ENCODE data around the gene AKT1. TPM values are rescaled to one million over a fixed set of nuclear protein-coding genes. Genes with fewer than 3 reads are reported as not detected.

Gene AKT1
- total and polyA plus RNA-seq, 2 of the 13 experiments (the other 11 are each of a cell fraction or from before 2014, with no cell fraction given): 96.2 to 116 TPM

- TF ChIP-seq TRIM22 (IDR thresholded peaks at IDR 0.05) (no peak), MLX (CRISPR knock-in tag; IDR thresholded peaks at IDR 0.05) (peak; percentile 93), RARG (CRISPR knock-in tag; IDR thresholded peaks at IDR 0.05; ENCODE audit: low read depth) (no peak), HDAC6 (IDR thresholded peaks at IDR 0.05; ENCODE audit: low read depth, low read length) (no peak), SRSF4 (IDR thresholded peaks at IDR 0.05; ENCODE audit: low read depth, low read length, poor library complexity, severe bottlenecking) (no peak), SNAPC2 (CRISPR knock-in tag; IDR thresholded peaks at IDR 0.05) (no peak), ZNF282 (IDR thresholded peaks at IDR 0.05; ENCODE audit: partially characterized antibody) (no peak), ELF4 (CRISPR knock-in tag; IDR thresholded peaks at IDR 0.05; ENCODE audit: borderline replicate concordance) (peak; percentile 79; the same call in 1 of the 2 replicates), NFRKB (IDR thresholded peaks at IDR 0.05) (no peak), ARID5B (CRISPR knock-in tag; IDR thresholded peaks at IDR 0.05) (peak; percentile 90), ZBTB1 (CRISPR knock-in tag; IDR thresholded peaks at IDR 0.05; ENCODE audit: borderline replicate concordance) (no peak), ZBTB7A (CRISPR knock-in tag; IDR thresholded peaks at IDR 0.05) (peak; percentile 37; the same call in 1 of the 2 replicates), ZNF784 (CRISPR knock-in tag; IDR thresholded peaks at IDR 0.05; ENCODE audit: borderline replicate concordance) (peak; percentile 84), ZC3H13 (CRISPR knock-in tag; IDR thresholded peaks at IDR 0.05) (peak; percentile 92), FOXP1 (IDR thresholded peaks at IDR 0.05) (no peak), FOXP1 (CRISPR knock-in tag; IDR thresholded peaks at IDR 0.05) (peak; percentile 90), DZIP1 (CRISPR knock-in tag; IDR thresholded peaks at IDR 0.05) (peak; percentile 79), JUN (CRISPR knock-in tag; IDR thresholded peaks at IDR 0.05) (0 out of 2 replicates have a peak, but pooled peaks have one; percentile 58), NCOR1 (IDR thresholded peaks at IDR 0.05; ENCODE audit: borderline replicate concordance, low read length) (no peak), ZNF558 (CRISPR knock-in tag; IDR thresholded peaks at IDR 0.05; ENCODE audit: borderline replicate concordance) (peak; percentile 72; the same call in 1 of the 2 replicates)
These were observed 59.5 kb downstream of the AKT1 start (continued) for GRCh38 chr14:104735830-104736642.
